SH-SY5Y (cell line): ENCODE results near the gene FABP7.

Experiments used
- GATA2 ChIP-seq: IDR thresholded peaks from 2 replicates; pipeline ENCODE4 v1.6.1; 2011; ENCODE audit warnings: mild to moderate bottlenecking, low read depth, low read length
- GATA3 ChIP-seq: IDR thresholded peaks from 2 replicates; pipeline ENCODE4 v1.6.1; 2011; ENCODE audit warnings: low read depth, mild to moderate bottlenecking, low read length, moderate library complexity

- no peak for TF ChIP-seq GATA3
- no peak for TF ChIP-seq GATA2
Measured at GRCh38 chr6:122735582-122735981, 43.9 kb upstream of the FABP7 start.
